HepG2 (cell line): ENCODE data around the gene CCL17. TPM values are rescaled to one million over a fixed set of nuclear protein-coding genes. Genes with fewer than 3 reads are reported as not detected.

Experiments
- ATAC-seq: fragments of 200-7000 bp; cut with Tn5 transposase; 3 replicates; pipeline ENCODE4 v1.9.1; 2020; ENCODE audit warnings: mild to moderate bottlenecking, moderate library complexity
- Bru-seq: library from RNA; stranded (reverse); fragments of 400-500 nt; gene quantifications from one replicate; lab custom pipeline; 2021; lab: Mats Ljungman, UMichigan
- BruChase-seq, 2 experiments: library from RNA; stranded (reverse); fragments of 400-500 nt; gene quantifications; one replicate each; lab custom pipeline; 2021; lab: Mats Ljungman, UMichigan
- BruUV-seq: library from RNA; stranded (reverse); fragments of 400-500 nt; replicated peaks from 2 replicates; lab custom pipeline; 2021; lab: Mats Ljungman, UMichigan
- CTCF ChIA-PET: fragments of 300-600 bp; formaldehyde crosslinking; extraction: SDS; loops from one replicate; lab custom pipeline; 2021; ENCODE audit warnings: low total read pairs, inconsistent platforms, low intra/inter-chr PET ratio; lab: Yijun Ruan, JAX
- POLR2A ChIA-PET: fragments of 350-600 bp; sonication (Branson Sonifier 250); formaldehyde crosslinking; loops from one replicate; lab custom pipeline; 2020; ENCODE audit warnings: antibody characterized with exemption, inconsistent platforms; lab: Yijun Ruan, JAX
- DNase-seq: peaks from one replicate; pipeline ENCODE4 v3.0.0-alpha.2; 2015; ENCODE audit warnings: low spot score
- FAIRE-seq: peaks from 3 replicates; lab custom pipeline; 2011; peaks lifted over from hg19 to GRCh38; lab: Jason Lieb, UNC
- H2AFZ ChIP-seq: one replicate; pipeline ENCODE4 v1.6.1; 2011; ENCODE audit warnings: low read length, inconsistent platforms
- H3K27ac ChIP-seq: fragments of 300-600 bp; 3 replicates; pipeline ENCODE4 v1.8.0; 2011; ENCODE audit warnings: mixed run types, mild to moderate bottlenecking, mixed read lengths, low read length, inconsistent platforms; ENCODE audit not compliant: insufficient read depth; ENCODE audit errors: extremely low read length
- H3K27me3 ChIP-seq, 2 experiments: fragments of 200-600 bp in 1 of 2; 2 replicates in 1 of 2; 3 replicates in 1 of 2; pipeline versions ENCODE4 v1.6.0 to v1.8.0; 2011; ENCODE audit warnings: low read length in 2 of 2, mild to moderate bottlenecking in 2 of 2, moderate library complexity in 2 of 2, inconsistent platforms in 1 of 2; ENCODE audit not compliant: insufficient read depth in 2 of 2, control insufficient read depth in 1 of 2
- H3K36me3 ChIP-seq, 2 experiments: fragments of 200-600 bp in 1 of 2; replicated peaks in 1 of 2; 2 replicates in 1 of 2; 3 replicates in 1 of 2; pipeline versions ENCODE4 v1.5.1 to v1.8.0; 2011; ENCODE audit warnings: low read length in 2 of 2, inconsistent platforms in 1 of 2; ENCODE audit not compliant: insufficient read depth in 2 of 2, control insufficient read depth in 1 of 2
- H3K4me1 ChIP-seq: 2 replicates; pipeline ENCODE4 v1.5.1; 2012; ENCODE audit warnings: low read length, inconsistent platforms; ENCODE audit not compliant: insufficient read depth
- H3K4me2 ChIP-seq: 2 replicates; pipeline ENCODE4 v1.6.0; 2011; ENCODE audit warnings: low read depth, low read length, inconsistent platforms
- H3K4me3 ChIP-seq, 3 experiments: fragments of 200-600 bp in 1 of 3; sonication (generic), shearing (Covaris generic) in 1 of 3; replicated peaks in 1 of 3; 2 replicates each; pipeline ENCODE4 v1.5.1; 2011 to 2016; ENCODE audit warnings: low read length in 3 of 3, inconsistent platforms in 2 of 3, low read depth in 2 of 3, mild to moderate bottlenecking in 2 of 3, control low read depth in 1 of 3, mixed read lengths in 1 of 3; ENCODE audit not compliant: insufficient read depth in 1 of 3
- H3K79me2 ChIP-seq: one replicate; pipeline ENCODE4 v1.6.1; 2011; ENCODE audit warnings: low read length, inconsistent platforms; ENCODE audit not compliant: insufficient read depth
- H3K9ac ChIP-seq: 2 replicates; pipeline ENCODE4 v1.6.0; 2011; ENCODE audit warnings: mild to moderate bottlenecking, low read depth, low read length, inconsistent platforms; ENCODE audit not compliant: insufficient read depth
- H3K9me3 ChIP-seq: 2 replicates; pipeline ENCODE4 v1.5.1; 2012; ENCODE audit warnings: mild to moderate bottlenecking, low read length
- H4K20me1 ChIP-seq: 2 replicates; pipeline ENCODE4 v1.6.0; 2011; ENCODE audit warnings: inconsistent platforms, mild to moderate bottlenecking, low read length, moderate library complexity; ENCODE audit not compliant: insufficient read depth
- ELF4 ChIP-seq: sonication (generic); formaldehyde crosslinking; IDR thresholded peaks from 2 replicates; pipeline ENCODE4 v1.5.0; 2020; ENCODE audit warnings: missing genetic modification reagents, mild to moderate bottlenecking, moderate library complexity, borderline replicate concordance
- ELK4 ChIP-seq: sonication (generic); formaldehyde crosslinking; IDR thresholded peaks from 2 replicates; pipeline ENCODE4 v1.9.0; 2021; ENCODE audit warnings: missing genetic modification reagents, borderline replicate concordance
- NRL ChIP-seq: sonication (generic); formaldehyde crosslinking; IDR thresholded peaks from 2 replicates; pipeline ENCODE4 v1.5.0; 2020; ENCODE audit warnings: missing genetic modification reagents, mild to moderate bottlenecking, moderate library complexity, borderline replicate concordance
- ZBTB34 ChIP-seq: sonication (generic); formaldehyde crosslinking; IDR thresholded peaks from 2 replicates; pipeline ENCODE4 v1.8.0; 2022; ENCODE audit warnings: mild to moderate bottlenecking, missing genetic modification reagents
- ZNF564 ChIP-seq: sonication (generic); formaldehyde crosslinking; IDR thresholded peaks from 2 replicates; pipeline ENCODE4 v1.8.1; 2023; ENCODE audit warnings: mild to moderate bottlenecking, missing genetic modification reagents
- WGBS: methylation state at CpG from one replicate; pipeline ENCODE4 v1.1.6; 2017; ENCODE audit warnings: low lambda C conversion rate; 5-methylcytosine and 5-hydroxymethylcytosine counted together
- in situ Hi-C: cut with HindIII; loops from 2 replicates; pipeline ENCODE4 v1.10.0; 2017; ENCODE audit warnings: low pct_unique_long_range_greater_than_20kb; ENCODE audit not compliant: extremely low pct_ligation_motif_present
- intact Hi-C: fragments of 100-400 bp; cut with micrococcal nuclease; formaldehyde crosslinking; loops from one replicate; pipeline ENCODE4 v1.10.0; 2022; ENCODE audit not compliant: unreplicated experiment
- long read RNA-seq, 2 experiments: library from RNA in 1 of 2; library from polyadenylated mRNA in 1 of 2; stranded (forward) in 1 of 2; unstranded in 1 of 2; transcript quantifications; one replicate each; pipeline ENCODE4 v2.0.0, GENCODE V29; 2019 to 2022
- polyA minus RNA-seq, 3 experiments: library from RNA; depleted of rRNA, polyadenylated mRNA; stranded (reverse); fragments of >200 nt; gene quantifications; 2 replicates each; pipeline ENCODE4 v1.2.3, GENCODE V29; 2011; ENCODE audit warnings: low replicate concordance in 1 of 3
- polyA plus RNA-seq, 8 experiments: library from polyadenylated mRNA; depleted of rRNA in 3 of 8; stranded (reverse) in 7 of 8; unstranded in 1 of 8; fragments of >200 nt; fragmentation: Illumina TruSeq in 4 of 8; extraction: Trizol in 4 of 8; gene quantifications; 2 replicates each; pipeline versions ENCODE4 v1.2.1 to v1.2.3, GENCODE V29; 2011 to 2016; ENCODE audit warnings: low read depth in 4 of 8, missing spikeins in 1 of 8, mixed read lengths in 1 of 8; ENCODE audit not compliant: insufficient read depth in 1 of 8
- total RNA-seq, 5 experiments: library from RNA; depleted of rRNA; stranded (reverse); fragments of >200 nt; fragmentation: Illumina TruSeq; extraction: Trizol; gene quantifications; 2 replicates each; pipeline ENCODE4 v1.2.3, GENCODE V29; 2016; ENCODE audit warnings: low read depth in 1 of 5

The CCL17 gene
- total RNA-seq (2016; rRNA removed; fragmentation: Illumina TruSeq; extraction: Trizol) (not detected in 2 replicates), polyA plus RNA-seq (2011; rRNA removed) (not detected in 2 replicates), polyA minus RNA-seq (2011; rRNA and poly(A)+ RNA removed; ENCODE audit: low replicate concordance) (not detected in 2 replicates), Bru-seq, nascent RNA (percentile 8 among the genes with signal in this experiment), BruChase-seq, experiment 1, labeled RNA remaining after a 6-hour chase (percentile 15 among the genes with signal in this experiment), BruChase-seq, experiment 2, labeled RNA remaining after a 2-hour chase (percentile 8 among the genes with signal in this experiment)
- not detected in 2 replicates for total RNA-seq (2016; cell fraction: cytosol; rRNA removed; fragmentation: Illumina TruSeq; extraction: Trizol; ENCODE audit: low read depth)
- not detected in 2 replicates for total RNA-seq (2016; cell fraction: insoluble cytoplasmic fraction; rRNA removed; fragmentation: Illumina TruSeq; extraction: Trizol)
- total RNA-seq (2016; cell fraction: membrane; rRNA removed; fragmentation: Illumina TruSeq; extraction: Trizol): not detected in 2 replicates
- total RNA-seq (2016; cell fraction: nucleus; rRNA removed; fragmentation: Illumina TruSeq; extraction: Trizol): not detected in 2 replicates
- not detected in 2 replicates for polyA plus RNA-seq (2011; cell fraction: cytosol; rRNA removed)
- not detected in 2 replicates for polyA plus RNA-seq (2011; cell fraction: nucleus; rRNA removed)
- polyA plus RNA-seq (2012): not detected in 2 replicates
- not detected in 2 replicates for polyA plus RNA-seq (2016; cell fraction: cytosol; fragmentation: Illumina TruSeq; extraction: Trizol; ENCODE audit: low read depth)
- not detected in 2 replicates for polyA plus RNA-seq (2016; cell fraction: insoluble cytoplasmic fraction; fragmentation: Illumina TruSeq; extraction: Trizol; ENCODE audit: low read depth)
- polyA plus RNA-seq (2016; cell fraction: membrane; fragmentation: Illumina TruSeq; extraction: Trizol; ENCODE audit: low read depth): not detected in 2 replicates
- polyA plus RNA-seq (2016; cell fraction: nucleus; fragmentation: Illumina TruSeq; extraction: Trizol; ENCODE audit: insufficient read depth, low read depth): not detected in 2 replicates
- polyA minus RNA-seq (2011; cell fraction: cytosol; rRNA and poly(A)+ RNA removed): not detected in 2 replicates
- not detected in 2 replicates for polyA minus RNA-seq (2011; cell fraction: nucleus; rRNA and poly(A)+ RNA removed)
- long read RNA-seq, experiment 1: 0 reads
- long read RNA-seq, experiment 2: 0 reads

- POLR2A ChIA-PET: interaction anchor here (1.5 kb wide), 1 partner anchor 32 kb away, joined by 4 read pairs; the partner anchor contains the start of gene CX3CL1
Measured at GRCh38 chr16:57403965-57404817, at the start of gene CCL17. Gene CCL17 (plus strand): TSS chr16:57404767. CDS start chr16:57413933, 9,166 bp downstream.

More at GRCh38 chr16:57403965-57404817, at the start of gene CCL17:
- TF ChIP-seq ZBTB34 (CRISPR knock-in tag): no peak
- TF ChIP-seq ZNF564 (CRISPR knock-in tag): no peak
- TF ChIP-seq ELF4 (CRISPR knock-in tag): no peak
- TF ChIP-seq ELK4: no peak
- 0 out of 2 replicates have a peak, but pooled peaks have one; percentile 31 for TF ChIP-seq NRL (CRISPR knock-in tag)
- no peak within 1 kb of the TSS for H3K4me3 ChIP-seq
- BruUV-seq: no TSS peak
- intact Hi-C loops (no loop called here), in situ Hi-C loops (no loop called here)
- DNase-seq (no peak), FAIRE-seq (no peak), ATAC-seq (peak; percentile 47; the same call in 2 of the 3 replicates)
- 54% methylated on average over 17 of the region's 17 CpGs for WGBS
- H3K4me2 ChIP-seq: no peak within 1 kb of the TSS
- H3K4me1 ChIP-seq: peaks cover 11% of the 10 kb centered on the region; the same call in 1 of the 2 replicates
- no peaks in the 10 kb centered on the region for H3K9me3 ChIP-seq
- no peaks in the 10 kb centered on the region for H4K20me1 ChIP-seq
- no peaks in the 10 kb centered on the region for H3K36me3 ChIP-seq
- CTCF ChIA-PET: no interaction called here
- H3K9ac ChIP-seq: no peak within 1 kb of the TSS
- no peaks in the 10 kb centered on the region for H3K79me2 ChIP-seq
- no peak within 1 kb of the TSS for H3K27ac ChIP-seq
- peaks cover 0 to 9% of the 10 kb centered on the region in 2 experiments; a peak in 2 of 5 replicates for H3K27me3 ChIP-seq
- no peak within 1 kb of the TSS for H2AFZ ChIP-seq
